B cell (primary cell): ENCODE data around the gene NUBPL. TPM values are rescaled to one million over a fixed set of nuclear protein-coding genes. Genes with fewer than 3 reads are reported as not detected.
"Not testable (repeated sequence)": the region's sequence is repeated elsewhere in the genome, so short reads cannot be mapped to it uniquely, and the experiment has no call there.

Source experiments
- ATAC-seq: fragments of 200-7000 bp; cut with Tn5 transposase; one replicate; pipeline ENCODE4 v1.10.0; 2021; ENCODE audit warnings: low read depth, mild to moderate bottlenecking, moderate number of reproducible peaks, moderate library complexity
- CTCF ChIA-PET: fragments of 350-600 bp; sonication (Branson Sonifier 250); formaldehyde crosslinking; loops from one replicate; lab custom pipeline; 2021; ENCODE audit warnings: antibody characterized with exemption, inconsistent platforms; lab: Charles Lee
- POLR2A ChIA-PET: fragments of 350-600 bp; sonication (Branson Sonifier 250); formaldehyde crosslinking; loops from one replicate; lab custom pipeline; 2021; ENCODE audit warnings: antibody characterized with exemption; lab: Charles Lee
- DNase-seq: peaks from one replicate; pipeline ENCODE4 v3.0.0; 2013
- H2AFZ ChIP-seq: 2 replicates; pipeline ENCODE4 v1.6.1; 2012; ENCODE audit warnings: mild to moderate bottlenecking, low read depth, low read length; ENCODE audit not compliant: insufficient read depth, poor library complexity, severe bottlenecking
- H3K27ac ChIP-seq, 2 donors: 1 replicate in 1 of 2; 2 replicates in 1 of 2; pipeline ENCODE4 v1.5.1; 2012 to 2013; ENCODE audit warnings: low read length in 2 of 2, mild to moderate bottlenecking in 2 of 2, moderate library complexity in 1 of 2
- H3K27me3 ChIP-seq, 4 experiments: fragments of 200-600 bp in 1 of 4; sonication (generic) in 1 of 4; replicated peaks in 1 of 4; 1 replicate in 2 of 4; 2 replicates in 2 of 4; pipeline versions ENCODE4 v1.6.1 to v1.7.0; 2013 to 2016; ENCODE audit warnings: low read length in 3 of 4, mild to moderate bottlenecking in 2 of 4, mixed read lengths in 1 of 4, moderate library complexity in 1 of 4; ENCODE audit not compliant: insufficient read depth in 4 of 4, control insufficient read depth in 3 of 4; ENCODE audit errors: control extremely low read depth in 1 of 4
- H3K36me3 ChIP-seq, 2 experiments: replicated peaks in 1 of 2; 1 replicate in 1 of 2; 2 replicates in 1 of 2; pipeline versions ENCODE4 v1.6.1 to v1.7.1; 2013; ENCODE audit warnings: low read length in 1 of 2; ENCODE audit not compliant: insufficient read depth in 2 of 2, control insufficient read depth in 1 of 2; ENCODE audit errors: control extremely low read depth in 1 of 2, extremely low read depth in 1 of 2
- H3K4me1 ChIP-seq, 2 donors: fragments of 200-600 bp in 1 of 2; sonication (generic) in 1 of 2; 1 replicate in 1 of 2; 2 replicates in 1 of 2; pipeline versions ENCODE4 v1.5.1 to v1.6.1; 2013 to 2017; ENCODE audit warnings: low read length in 2 of 2; ENCODE audit not compliant: control insufficient read depth in 2 of 2, insufficient read depth in 2 of 2
- H3K4me2 ChIP-seq: replicated peaks from 2 replicates; pipeline ENCODE3; 2012; ENCODE audit warnings: mild to moderate bottlenecking, low read depth, low read length; ENCODE audit not compliant: poor library complexity, severe bottlenecking
- H3K4me3 ChIP-seq, 5 experiments: fragments of 200-600 bp in 1 of 5; sonication (generic) in 1 of 5; 1 replicate in 3 of 5; 2 replicates in 2 of 5; pipeline versions ENCODE4 v1.5.1 to v1.7.0; 2011 to 2016; ENCODE audit warnings: low read length in 4 of 5, mild to moderate bottlenecking in 4 of 5, low read depth in 2 of 5, control low read depth in 1 of 5, moderate library complexity in 1 of 5; ENCODE audit not compliant: insufficient read depth in 1 of 5; ENCODE audit errors: control extremely low read depth in 1 of 5, extremely low read depth in 1 of 5
- H3K79me2 ChIP-seq: fragments of 200-600 bp; sonication (generic); one replicate; pipeline ENCODE4 v1.6.0; 2016; ENCODE audit warnings: low read length; ENCODE audit not compliant: control insufficient read depth, insufficient read depth
- H3K9ac ChIP-seq: fragments of 200-600 bp; sonication (generic); 2 replicates; pipeline ENCODE4 v1.6.1; 2017; ENCODE audit warnings: mild to moderate bottlenecking, low read length, moderate library complexity
- H3K9me3 ChIP-seq, 3 donors: one replicate each; pipeline versions ENCODE4 v1.6.1 to v1.7.1; 2013; ENCODE audit warnings: low read length in 2 of 3; ENCODE audit not compliant: control insufficient read depth in 2 of 3, insufficient read depth in 1 of 3; ENCODE audit errors: control extremely low read depth in 1 of 3
- H4K20me1 ChIP-seq: 2 replicates; pipeline ENCODE4 v1.6.0; 2012; ENCODE audit warnings: mild to moderate bottlenecking, low read length; ENCODE audit not compliant: insufficient read depth, control insufficient read depth, poor library complexity, severe bottlenecking
- H3K27ac Mint-ChIP-seq: one replicate; pipeline ENCODE4 v1.8.0; 2021; ENCODE audit warnings: mixed read lengths
- H3K27me3 Mint-ChIP-seq: one replicate; pipeline ENCODE4 v1.8.0; 2021; ENCODE audit warnings: mixed read lengths
- H3K4me1 Mint-ChIP-seq: one replicate; pipeline ENCODE4 v1.8.0; 2021; ENCODE audit warnings: mixed read lengths
- H3K4me3 Mint-ChIP-seq: one replicate; pipeline ENCODE4 v1.8.0; 2021; ENCODE audit warnings: mixed read lengths
- H3K9me3 Mint-ChIP-seq: one replicate; pipeline ENCODE4 v1.8.0; 2022; ENCODE audit warnings: mixed read lengths; ENCODE audit not compliant: insufficient read depth
- CTCF ChIP-seq: fragments of 200-600 bp; IDR thresholded peaks from one replicate; pipeline ENCODE4 v1.8.0; 2022; ENCODE audit warnings: antibody characterized with exemption, mild to moderate bottlenecking
- EZH2 ChIP-seq: IDR thresholded peaks from 2 replicates; pipeline ENCODE4 v1.6.1; 2012; ENCODE audit warnings: borderline replicate concordance, low read depth, mild to moderate bottlenecking, moderate library complexity, low read length; ENCODE audit not compliant: insufficient read depth, poor library complexity, severe bottlenecking
- WGBS: methylation state at CpG from one replicate; pipeline ENCODE4 v1.1.5; 2013; ENCODE audit warnings: missing lambda C conversion rate; ENCODE audit not compliant: insufficient coverage; 5-methylcytosine and 5-hydroxymethylcytosine counted together
- intact Hi-C: fragments of 100-400 bp; cut with micrococcal nuclease; formaldehyde crosslinking; loops from one replicate; pipeline ENCODE4 v1.10.0; 2022
- polyA plus RNA-seq: library from polyadenylated mRNA; depleted of rRNA; stranded (reverse); fragments of >200 nt; gene quantifications from 2 replicates; pipeline ENCODE4 v1.2.3, GENCODE V29; 2012
- total RNA-seq, 2 donors: library from RNA; stranded (reverse); fragments of 120-200 nt in 1 of 2; gene quantifications; 1 replicate in 1 of 2; 2 replicates in 1 of 2; pipeline versions ENCODE4 v1.2.3 to v1.2.4, GENCODE V29; 2013 to 2022

NUBPL gene
- total and polyA plus RNA-seq, 2 donors (not counting 1 experiment from before 2014, with no cell fraction given): 1.9 to 14.2 TPM

- Histone ChIP-seq H4K20me1 (no peaks in the 10 kb centered on the region), H3K79me2 (no peaks in the 10 kb centered on the region), H3K4me3 (no peak overlapping the region), H2AFZ (no peak overlapping the region), H3K36me3 (peaks cover 0 to 5% of the 10 kb centered on the region in 2 experiments), H3K9ac (no peak overlapping the region), H3K27me3 (no peaks in the 10 kb centered on the region), H3K27ac (no peak overlapping the region), H3K4me2 (no peak overlapping the region), H3K9me3 (peaks cover 0 to 29% (median 15%) of the 10 kb centered on the region in 3 donors), H3K4me1 (no peaks in the 10 kb centered on the region)
- CTCF ChIA-PET: no interaction called here
- Mint-ChIP-seq H3K27ac (no peak overlapping the region), H3K4me1 (peaks cover 1% of the 10 kb centered on the region), H3K9me3 (peaks cover 26% of the 10 kb centered on the region), H3K4me3 (no peak overlapping the region), H3K27me3 (no peaks in the 10 kb centered on the region)
- 84% methylated on average over 5 of the region's 5 CpGs for WGBS
- intact Hi-C loops: no loop called here
- TF ChIP-seq EZH2 (no peak), CTCF (no peak)
- no peak for ATAC-seq
- no peak for DNase-seq
- POLR2A ChIA-PET: no interaction called here
Observed at GRCh38 chr14:31622060-31622459, 60.9 kb downstream of the NUBPL start.

GRCh38 chr14:31652900-31653299 lies 91.7 kb downstream of the NUBPL start:
- H3K4me3 ChIP-seq, CTCF ChIA-PET, ATAC-seq, H3K4me1 Mint-ChIP-seq, POLR2A ChIA-PET, H3K4me2 ChIP-seq, H3K4me3 Mint-ChIP-seq, H4K20me1 ChIP-seq, H3K4me1 ChIP-seq, H3K79me2 ChIP-seq, H2AFZ ChIP-seq, H3K36me3 ChIP-seq, H3K27me3 Mint-ChIP-seq, H3K27ac ChIP-seq, H3K27me3 ChIP-seq, intact Hi-C loops, H3K27ac Mint-ChIP-seq, H3K9ac ChIP-seq: not testable (repeated sequence)
- peak; percentile 7 for DNase-seq
- WGBS: 100% methylated on average over 4 of the region's 5 CpGs
- peaks cover 7 to 29% (median 12%) of the 10 kb centered on the region in 3 donors for H3K9me3 ChIP-seq
- peaks cover 12% of the 10 kb centered on the region for H3K9me3 Mint-ChIP-seq
